ENCODE data around the gene CCND2.
A peak's percentile ranks its signal among the peaks of the same experiment; 100 is the strongest.

Gene CCND2

GRCh38 chr12:4240981-4241380, 32.6 kb upstream of the CCND2 start:
- ChIA-PET CTCF (no interaction called here), POLR2A (interaction anchor here (0.5 kb wide), 1 partner anchor 77 kb away, joined by 4 read pairs; no protein-coding TSS in a partner anchor)
- H3K27ac ChIP-seq (ENCODE audit: extremely low read depth, low read depth, low read length): no peak overlapping the region
- H3K36me3 ChIP-seq (ENCODE audit: control insufficient read depth in 2 of 2, insufficient read depth in 1 of 2, low read length in 2 of 2): no peaks in the 10 kb centered on the region
- H3K9me3 ChIP-seq (ENCODE audit: control insufficient read depth, insufficient read depth, low read depth, low read length): no peaks in the 10 kb centered on the region
- TF ChIP-seq ZNF175 (tag by site-specific recombination; IDR thresholded peaks at IDR 0.05): no peak
- no peak for TF ChIP-seq ZNF112 (tag by site-specific recombination; IDR thresholded peaks at IDR 0.05)
- no peak for TF ChIP-seq SCRT1 (tag by site-specific recombination; IDR thresholded peaks at IDR 0.05; ENCODE audit: borderline replicate concordance)
- no peak for TF ChIP-seq ZBTB11 (tag by site-specific recombination; conservative IDR thresholded peaks at IDR 0.05; ENCODE audit: low read depth)
- TF ChIP-seq ZNF843 (tag by site-specific recombination; IDR thresholded peaks at IDR 0.05): no peak
- TF ChIP-seq ZBTB7A (tag by site-specific recombination; IDR thresholded peaks at IDR 0.05; ENCODE audit: low read depth): no peak
- TF ChIP-seq ZNF548 (tag by site-specific recombination; IDR thresholded peaks at IDR 0.05): no peak
- no peak for TF ChIP-seq GFI1B (tag by site-specific recombination; IDR thresholded peaks at IDR 0.05)
- no peaks in the 10 kb centered on the region for H3K4me1 ChIP-seq (ENCODE audit: control insufficient read depth, insufficient read depth, low read length)
- no peak overlapping the region for H3K4me3 ChIP-seq (ENCODE audit: low read depth, low read length)

GRCh38 chr12:4241592-4241991, 32.0 kb upstream of the CCND2 start:
- TF ChIP-seq ZNF175 (tag by site-specific recombination; IDR thresholded peaks at IDR 0.05) (no peak), ZNF146 (tag by site-specific recombination; IDR thresholded peaks at IDR 0.05) (no peak), ZSCAN16 (tag by site-specific recombination; IDR thresholded peaks at IDR 0.05) (no peak), ZNF157 (tag by site-specific recombination; IDR thresholded peaks at IDR 0.05) (no peak)
- TF ChIP-seq, protein P1, sequence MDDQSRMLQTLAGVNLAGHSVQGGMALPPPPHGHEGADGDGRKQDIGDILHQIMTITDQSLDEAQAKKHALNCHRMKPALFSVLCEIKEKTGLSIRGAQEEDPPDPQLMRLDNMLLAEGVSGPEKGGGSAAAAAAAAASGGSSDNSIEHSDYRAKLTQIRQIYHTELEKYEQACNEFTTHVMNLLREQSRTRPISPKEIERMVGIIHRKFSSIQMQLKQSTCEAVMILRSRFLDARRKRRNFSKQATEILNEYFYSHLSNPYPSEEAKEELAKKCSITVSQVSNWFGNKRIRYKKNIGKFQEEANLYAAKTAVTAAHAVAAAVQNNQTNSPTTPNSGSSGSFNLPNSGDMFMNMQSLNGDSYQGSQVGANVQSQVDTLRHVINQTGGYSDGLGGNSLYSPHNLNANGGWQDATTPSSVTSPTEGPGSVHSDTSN (CRISPR knock-in tag; IDR thresholded peaks at IDR 0.05): no peak
- Histone ChIP-seq H3K36me3 (ENCODE audit: control insufficient read depth in 2 of 2, insufficient read depth in 1 of 2, low read length in 2 of 2) (no peaks in the 10 kb centered on the region), H3K4me3 (ENCODE audit: low read depth, low read length) (no peak overlapping the region), H3K4me1 (ENCODE audit: control insufficient read depth, insufficient read depth, low read length) (no peaks in the 10 kb centered on the region), H3K27ac (ENCODE audit: extremely low read depth, low read depth, low read length) (no peak overlapping the region), H3K9me3 (ENCODE audit: control insufficient read depth, insufficient read depth, low read depth, low read length) (no peaks in the 10 kb centered on the region)
- POLR2A ChIA-PET: no interaction called here
- CTCF ChIA-PET: no interaction called here

DNA sequence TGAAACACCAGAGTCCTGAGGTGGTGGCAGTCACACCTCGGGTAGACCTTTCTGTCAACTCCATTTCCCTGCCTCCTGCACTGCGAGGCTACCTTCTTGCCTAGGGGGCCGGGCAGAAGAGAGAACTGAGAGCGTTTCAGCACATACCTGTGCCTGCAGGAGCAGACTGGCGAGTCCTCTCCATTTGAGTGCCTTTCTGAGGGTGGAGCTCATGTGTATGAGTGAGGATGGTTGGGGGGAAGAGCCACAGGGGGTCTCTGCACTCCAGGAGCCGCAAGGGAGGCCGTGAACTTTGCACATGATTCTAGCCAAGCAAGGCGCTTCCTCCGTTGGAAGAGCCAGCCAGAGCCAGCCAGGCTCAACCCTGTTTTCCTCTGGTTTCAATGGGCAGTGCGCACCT, 31.0 kb upstream of the CCND2 start:
- Histone ChIP-seq H3K27ac (ENCODE audit: extremely low read depth, low read depth, low read length) (no peak overlapping the region), H3K36me3 (ENCODE audit: control insufficient read depth in 2 of 2, insufficient read depth in 1 of 2, low read length in 2 of 2) (no peaks in the 10 kb centered on the region), H3K4me3 (ENCODE audit: low read depth, low read length) (no peak overlapping the region), H3K9me3 (ENCODE audit: control insufficient read depth, insufficient read depth, low read depth, low read length) (no peaks in the 10 kb centered on the region), H3K4me1 (ENCODE audit: control insufficient read depth, insufficient read depth, low read length) (no peaks in the 10 kb centered on the region)
- TF ChIP-seq REST (tag by site-specific recombination; IDR thresholded peaks at IDR 0.05): no peak
- TF ChIP-seq GLIS1 (tag by site-specific recombination; IDR thresholded peaks at IDR 0.05): 0 out of 2 replicates have a peak, but pooled peaks have one; percentile 18
- no peak for TF ChIP-seq ZNF433 (tag by site-specific recombination; IDR thresholded peaks at IDR 0.05; ENCODE audit: low read depth)
- ChIA-PET CTCF (no interaction called here), POLR2A (interaction anchor here (0.8 kb wide), 1 partner anchor 31 kb away, joined by 3 read pairs; the partner anchor contains the start of gene CCND2)

Data from HEK293 (cell line).